ENCODE results near the gene TRPM7.

- TF ChIP-seq, protein P1, sequence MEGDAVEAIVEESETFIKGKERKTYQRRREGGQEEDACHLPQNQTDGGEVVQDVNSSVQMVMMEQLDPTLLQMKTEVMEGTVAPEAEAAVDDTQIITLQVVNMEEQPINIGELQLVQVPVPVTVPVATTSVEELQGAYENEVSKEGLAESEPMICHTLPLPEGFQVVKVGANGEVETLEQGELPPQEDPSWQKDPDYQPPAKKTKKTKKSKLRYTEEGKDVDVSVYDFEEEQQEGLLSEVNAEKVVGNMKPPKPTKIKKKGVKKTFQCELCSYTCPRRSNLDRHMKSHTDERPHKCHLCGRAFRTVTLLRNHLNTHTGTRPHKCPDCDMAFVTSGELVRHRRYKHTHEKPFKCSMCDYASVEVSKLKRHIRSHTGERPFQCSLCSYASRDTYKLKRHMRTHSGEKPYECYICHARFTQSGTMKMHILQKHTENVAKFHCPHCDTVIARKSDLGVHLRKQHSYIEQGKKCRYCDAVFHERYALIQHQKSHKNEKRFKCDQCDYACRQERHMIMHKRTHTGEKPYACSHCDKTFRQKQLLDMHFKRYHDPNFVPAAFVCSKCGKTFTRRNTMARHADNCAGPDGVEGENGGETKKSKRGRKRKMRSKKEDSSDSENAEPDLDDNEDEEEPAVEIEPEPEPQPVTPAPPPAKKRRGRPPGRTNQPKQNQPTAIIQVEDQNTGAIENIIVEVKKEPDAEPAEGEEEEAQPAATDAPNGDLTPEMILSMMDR (IDR thresholded peaks at IDR 0.05), result no peak
- no peak for TF ChIP-seq POLR2A (IDR thresholded peaks at IDR 0.05)
These were observed 16.3 kb upstream of the TRPM7 start for GRCh38 chr15:50702762-50703334.
